Nephron progenitor cell (in vitro differentiated cells): ENCODE results near the gene SLC24A4.

Experiments used
- DNase-seq: peaks from one replicate; pipeline ENCODE4 v3.0.0; 2021
- H3K27ac Mint-ChIP-seq: 2 replicates; pipeline ENCODE4 v1.8.0; 2021; ENCODE audit warnings: mild to moderate bottlenecking, moderate library complexity, mixed read lengths
- H3K27me3 Mint-ChIP-seq: 2 replicates; pipeline ENCODE4 v1.8.0; 2021; ENCODE audit warnings: mild to moderate bottlenecking, low read depth, mixed read lengths; ENCODE audit not compliant: poor library complexity
- H3K36me3 Mint-ChIP-seq: 2 replicates; pipeline ENCODE4 v1.8.0; 2021; ENCODE audit warnings: low read depth, mixed read lengths
- H3K4me1 Mint-ChIP-seq: 2 replicates; pipeline ENCODE4 v1.8.0; 2021; ENCODE audit warnings: mixed read lengths
- H3K4me3 Mint-ChIP-seq: 2 replicates; pipeline ENCODE4 v1.8.0; 2021; ENCODE audit warnings: mild to moderate bottlenecking, moderate library complexity, mixed read lengths
- H3K9me3 Mint-ChIP-seq: 2 replicates; pipeline ENCODE4 v1.8.0; 2021; ENCODE audit warnings: mild to moderate bottlenecking, moderate library complexity, mixed read lengths
- TF ChIP-seq, protein P1 (sequence below): fragments of 200-600 bp; sonication (generic); IDR thresholded peaks from 2 replicates; pipeline ENCODE4 v1.5.0; 2021; ENCODE audit warnings: antibody characterized with exemption

SLC24A4 gene

DNA sequence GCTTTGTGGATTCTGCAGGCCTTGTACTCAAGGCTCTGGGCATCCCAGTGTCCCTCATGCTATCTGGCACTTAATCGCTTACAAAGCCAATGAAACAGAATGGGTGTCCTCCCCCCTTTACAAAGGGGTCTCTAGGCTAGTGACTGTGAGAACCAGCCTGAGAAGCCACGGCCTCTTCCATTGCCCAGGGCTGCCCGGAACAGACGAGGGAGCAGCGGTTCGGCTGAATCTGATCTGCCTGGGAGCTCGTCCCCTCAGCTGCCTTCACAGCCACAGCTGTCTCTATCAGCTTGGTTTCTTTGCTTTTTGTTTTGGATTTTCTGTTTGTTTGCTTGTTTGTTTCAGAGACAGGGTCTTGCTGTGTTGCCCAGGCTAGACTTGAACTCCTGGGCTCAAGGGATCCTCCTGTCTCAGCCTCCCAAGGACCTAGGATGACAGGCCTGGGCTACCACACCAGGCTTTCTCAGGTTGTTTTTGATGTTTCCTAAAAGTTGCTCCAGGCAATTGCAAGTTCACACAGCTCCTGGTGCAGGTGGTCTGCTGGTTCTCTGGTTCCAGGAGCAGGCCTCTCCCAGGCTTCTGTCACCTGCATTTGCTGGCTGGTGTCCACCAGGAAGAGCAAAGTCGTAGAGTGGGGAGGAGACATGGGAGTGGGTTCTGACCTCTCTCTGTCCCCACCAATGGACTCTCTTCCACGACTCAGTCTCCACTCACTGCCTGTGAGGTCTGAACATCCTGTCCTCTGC is 179.7 kb downstream of the SLC24A4 start:
- TF ChIP-seq, protein P1, sequence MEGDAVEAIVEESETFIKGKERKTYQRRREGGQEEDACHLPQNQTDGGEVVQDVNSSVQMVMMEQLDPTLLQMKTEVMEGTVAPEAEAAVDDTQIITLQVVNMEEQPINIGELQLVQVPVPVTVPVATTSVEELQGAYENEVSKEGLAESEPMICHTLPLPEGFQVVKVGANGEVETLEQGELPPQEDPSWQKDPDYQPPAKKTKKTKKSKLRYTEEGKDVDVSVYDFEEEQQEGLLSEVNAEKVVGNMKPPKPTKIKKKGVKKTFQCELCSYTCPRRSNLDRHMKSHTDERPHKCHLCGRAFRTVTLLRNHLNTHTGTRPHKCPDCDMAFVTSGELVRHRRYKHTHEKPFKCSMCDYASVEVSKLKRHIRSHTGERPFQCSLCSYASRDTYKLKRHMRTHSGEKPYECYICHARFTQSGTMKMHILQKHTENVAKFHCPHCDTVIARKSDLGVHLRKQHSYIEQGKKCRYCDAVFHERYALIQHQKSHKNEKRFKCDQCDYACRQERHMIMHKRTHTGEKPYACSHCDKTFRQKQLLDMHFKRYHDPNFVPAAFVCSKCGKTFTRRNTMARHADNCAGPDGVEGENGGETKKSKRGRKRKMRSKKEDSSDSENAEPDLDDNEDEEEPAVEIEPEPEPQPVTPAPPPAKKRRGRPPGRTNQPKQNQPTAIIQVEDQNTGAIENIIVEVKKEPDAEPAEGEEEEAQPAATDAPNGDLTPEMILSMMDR = no peak
- no peak for DNase-seq
- H3K4me1 Mint-ChIP-seq = peaks cover 29% of the 10 kb centered on the region
- H3K4me3 Mint-ChIP-seq = no peak overlapping the region
- H3K36me3 Mint-ChIP-seq = no peaks in the 10 kb centered on the region
- peaks cover 23% of the 10 kb centered on the region for H3K27me3 Mint-ChIP-seq
- no peak overlapping the region for H3K27ac Mint-ChIP-seq
- H3K9me3 Mint-ChIP-seq = no peaks in the 10 kb centered on the region

DNA sequence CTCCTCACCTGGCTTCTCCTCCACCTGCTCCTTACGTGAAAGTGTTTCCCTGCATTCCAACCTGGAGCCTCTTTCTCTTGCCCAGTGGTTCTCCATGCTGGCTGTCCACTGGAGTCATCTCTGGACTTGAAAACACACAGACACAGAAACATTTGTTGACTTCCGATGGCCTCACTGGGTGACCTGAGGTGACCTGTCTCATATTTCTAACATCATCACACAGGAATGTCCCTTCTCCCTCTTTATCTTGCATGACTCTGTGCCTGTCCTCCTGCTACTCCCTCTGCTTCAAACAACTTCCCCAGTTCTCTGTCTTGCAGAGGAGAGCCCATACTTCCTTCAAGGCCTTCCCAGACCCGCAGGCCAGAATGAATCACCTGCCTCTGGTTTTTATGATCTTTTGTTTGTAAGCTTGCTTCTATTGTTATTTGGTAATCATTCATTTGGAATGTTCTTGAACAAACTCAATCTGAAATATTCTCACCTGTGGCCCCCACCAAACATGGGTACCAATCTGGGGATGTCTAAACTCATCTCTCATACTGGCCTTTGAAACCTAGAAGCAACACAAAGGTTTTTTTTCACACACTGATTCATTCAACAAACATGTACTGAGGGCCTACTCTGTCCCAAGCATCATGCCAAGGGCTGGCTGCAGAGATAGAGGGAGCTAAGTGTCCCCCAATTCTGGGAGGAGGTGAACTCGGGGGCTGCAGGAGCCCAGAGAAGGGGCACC is 181.0 kb downstream of the SLC24A4 start:
- no peak for DNase-seq
- Mint-ChIP-seq H3K4me1 (peaks cover 23% of the 10 kb centered on the region), H3K36me3 (no peaks in the 10 kb centered on the region), H3K9me3 (no peaks in the 10 kb centered on the region), H3K27ac (peak overlapping the region; percentile 52), H3K4me3 (no peak overlapping the region), H3K27me3 (peaks cover 30% of the 10 kb centered on the region)
- TF ChIP-seq, protein P1 = no peak

DNA sequence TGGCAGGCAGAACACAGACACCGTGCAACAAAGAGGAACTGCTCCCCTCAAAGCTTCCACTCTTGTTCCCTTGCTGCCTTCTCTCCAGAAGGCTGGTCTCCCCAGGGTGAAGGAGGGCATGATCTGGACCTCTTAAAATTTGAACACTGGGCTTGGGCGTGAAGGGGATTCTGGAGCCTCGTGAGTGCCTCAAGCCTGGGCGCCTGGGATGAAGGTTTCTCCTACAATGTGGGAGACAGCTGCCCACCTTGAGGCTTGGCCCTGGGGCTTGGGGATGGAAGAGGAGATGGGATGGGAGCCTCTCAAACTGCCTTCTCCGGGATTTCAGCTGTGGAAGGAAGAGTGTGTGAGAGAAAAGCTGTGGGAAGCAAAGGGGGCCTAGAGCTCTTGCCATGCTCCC is 182.9 kb downstream of the SLC24A4 start:
- TF ChIP-seq, protein P1 = no peak
- H3K27me3 Mint-ChIP-seq = peaks cover 30% of the 10 kb centered on the region
- DNase-seq = no peak
- H3K27ac Mint-ChIP-seq = no peak overlapping the region
- no peak overlapping the region for H3K4me3 Mint-ChIP-seq
- no peaks in the 10 kb centered on the region for H3K9me3 Mint-ChIP-seq
- H3K4me1 Mint-ChIP-seq = peaks cover 14% of the 10 kb centered on the region
- no peaks in the 10 kb centered on the region for H3K36me3 Mint-ChIP-seq

DNA sequence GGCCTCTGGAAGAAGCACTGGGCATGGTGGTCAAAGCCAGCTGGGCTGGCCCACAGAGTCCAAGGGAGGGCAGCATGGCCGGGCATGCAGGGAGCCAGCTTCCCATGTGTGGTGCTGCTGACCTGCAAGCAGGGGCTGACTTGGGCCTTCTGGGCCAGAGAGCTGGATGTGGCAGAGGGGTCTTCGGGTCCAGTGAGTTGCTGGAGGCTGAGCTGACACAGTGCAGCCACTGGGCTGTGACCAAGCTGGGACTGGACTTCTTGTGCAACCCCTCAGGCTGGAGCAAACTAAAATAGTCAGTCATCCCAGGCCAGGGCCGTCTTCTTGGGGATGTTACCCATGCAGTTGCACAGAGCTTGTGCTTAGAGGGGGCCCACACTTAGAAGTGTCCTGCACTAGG is 183.3 kb downstream of the SLC24A4 start:
- TF ChIP-seq, protein P1 = no peak
- Mint-ChIP-seq H3K27me3 (peaks cover 34% of the 10 kb centered on the region), H3K4me1 (peaks cover 15% of the 10 kb centered on the region), H3K36me3 (no peaks in the 10 kb centered on the region), H3K9me3 (no peaks in the 10 kb centered on the region), H3K4me3 (no peak overlapping the region), H3K27ac (no peak overlapping the region)
- no peak for DNase-seq

DNA sequence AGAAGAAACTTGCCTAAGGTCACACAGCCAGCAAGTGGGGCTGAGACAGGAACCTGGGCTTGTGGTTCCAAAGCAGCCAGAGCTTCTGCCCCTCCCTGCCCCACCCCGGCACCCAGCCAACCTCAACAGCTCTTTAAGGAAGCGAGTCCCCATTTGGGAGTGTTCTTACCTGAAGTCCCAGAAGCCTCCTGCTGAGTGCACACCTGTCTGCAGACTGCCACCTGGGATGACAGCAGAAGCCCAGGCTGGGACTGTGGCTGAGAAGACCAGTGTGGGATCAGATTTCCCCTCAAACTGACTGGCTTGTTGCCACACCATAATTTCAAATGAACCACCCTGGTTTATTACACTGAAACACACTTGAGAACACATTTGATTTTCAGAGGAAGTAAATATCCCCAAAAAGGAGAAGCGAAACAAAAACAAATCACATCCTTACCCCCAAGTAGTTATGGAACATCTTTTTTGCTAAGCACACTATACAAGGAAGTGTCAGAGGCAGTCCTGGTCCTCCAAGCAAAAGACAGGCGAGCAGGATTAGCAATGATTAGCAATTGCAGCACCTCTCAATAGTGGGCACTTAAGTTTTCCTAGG is 184.3 kb downstream of the SLC24A4 start:
- peaks cover 18% of the 10 kb centered on the region for H3K4me1 Mint-ChIP-seq
- H3K9me3 Mint-ChIP-seq = no peaks in the 10 kb centered on the region
- TF ChIP-seq, protein P1 = no peak
- H3K36me3 Mint-ChIP-seq = no peaks in the 10 kb centered on the region
- no peak overlapping the region for H3K27ac Mint-ChIP-seq
- no peak for DNase-seq
- H3K27me3 Mint-ChIP-seq = peaks cover 35% of the 10 kb centered on the region
- no peak overlapping the region for H3K4me3 Mint-ChIP-seq
